ENCODE measurements around the gene RABAC1. TPM values are rescaled to one million over a fixed set of nuclear protein-coding genes. Genes with fewer than 3 reads are reported as not detected.

Gene RABAC1
- total and polyA plus RNA-seq, 2 donors (not counting 3 experiments of a cell fraction or from before 2014, with no cell fraction given) = 178 to 591 TPM

DNA sequence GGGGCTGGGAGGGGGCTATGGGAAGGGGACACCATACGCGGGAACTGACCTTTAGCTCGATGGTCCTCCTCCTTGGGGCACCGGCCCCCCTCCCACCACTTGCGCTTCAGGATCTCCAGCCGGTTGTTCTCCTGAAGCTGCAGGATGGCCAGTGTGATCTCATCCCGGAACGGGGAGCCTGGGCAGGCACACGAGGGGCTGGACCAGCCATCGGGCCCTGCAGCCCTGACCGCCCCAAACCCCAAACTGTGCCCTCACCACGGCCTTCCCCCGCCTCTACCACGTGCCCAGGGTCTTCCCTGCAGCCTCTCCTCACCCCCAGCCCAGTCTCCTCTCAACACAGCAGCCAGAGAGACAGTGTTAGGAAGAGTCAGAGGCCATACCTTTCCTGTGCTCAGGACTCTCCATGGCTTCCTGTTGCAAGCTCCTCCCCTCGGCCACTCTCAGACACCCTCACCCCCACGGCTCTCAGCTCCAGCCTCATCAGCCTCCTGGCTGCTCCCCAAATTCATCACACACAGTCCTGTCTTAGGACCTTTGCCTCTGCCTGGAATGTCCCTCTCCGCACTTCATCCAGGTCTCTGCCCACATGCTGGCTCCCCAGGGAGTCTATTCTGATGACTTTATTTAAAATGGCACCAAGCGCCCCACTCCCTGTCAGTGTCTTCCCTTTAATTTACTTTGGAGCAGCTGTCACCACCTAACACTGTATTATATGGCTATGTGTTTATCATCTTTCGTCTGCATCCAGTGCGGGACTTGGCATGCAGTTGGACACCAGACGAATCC, 44.6 kb upstream of the RABAC1 start:
- CTCF ChIA-PET = no interaction called here
- no TSS peak for BruUV-seq (replicated peaks)

DNA sequence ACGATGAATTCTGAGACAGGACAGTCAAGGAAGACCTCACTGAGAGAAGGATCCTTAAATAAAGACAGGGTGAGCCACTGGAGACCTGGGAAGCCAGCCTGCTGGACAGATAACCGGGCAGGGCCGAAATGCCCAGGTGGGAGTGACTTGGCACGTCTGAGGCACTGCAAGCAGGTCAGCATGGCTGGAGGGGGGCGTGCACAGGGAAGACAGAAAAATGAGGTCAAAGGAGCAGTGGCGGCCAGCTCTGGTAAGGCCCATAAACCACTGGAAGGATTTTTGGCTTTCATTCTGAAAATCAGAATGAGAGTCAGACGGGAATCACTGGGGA, 40.7 kb upstream of the RABAC1 start:
- H2AFZ ChIP-seq (ENCODE audit: low read depth, low read length) = no peak overlapping the region
- CTCF ChIA-PET = interaction anchor here (0.8 to 2.3 kb wide), 3 partner anchors 11 to 92 kb away, joined by 3 to 8 read pairs (median 4); no protein-coding TSS in a partner anchor
- H3K27me3 ChIP-seq (ENCODE audit: control insufficient read depth in 2 of 2, insufficient read depth in 2 of 2, low read length in 2 of 2) = peaks cover 19 to 30% of the 10 kb centered on the region in 2 experiments
- H3K4me3 ChIP-seq (replicated peaks in 1 of 3; ENCODE audit: insufficient read depth in 1 of 3, low read depth in 1 of 3, low read length in 3 of 3) = no peak overlapping the region
- FAIRE-seq = no peak
- no peaks in the 10 kb centered on the region for H3K79me2 ChIP-seq (ENCODE audit: control insufficient read depth, insufficient read depth, low read length)
- DNase-seq (ENCODE audit: low read depth, low spot score) = no peak
- H3K4me2 ChIP-seq (ENCODE audit: insufficient read depth, low read length) = no peak overlapping the region
- H3K36me3 ChIP-seq (ENCODE audit: control insufficient read depth in 2 of 2, extremely low read depth in 1 of 2, insufficient read depth in 2 of 2, low read length in 2 of 2) = no peaks in the 10 kb centered on the region
- no peak overlapping the region for H3K27ac ChIP-seq (ENCODE audit: insufficient read depth, low read depth, low read length)
- H3K4me1 ChIP-seq (ENCODE audit: control insufficient read depth, extremely low read depth, insufficient read depth, low read length) = no peaks in the 10 kb centered on the region
- dilution Hi-C loops (cut with MboI; ENCODE audit: extremely low pct_ligation_motif_present, low sequenced_read_pairs) = no loop called here
- POLR2A ChIA-PET = no interaction called here
- no peaks in the 10 kb centered on the region for H3K9me3 ChIP-seq (replicated peaks; ENCODE audit: control insufficient read depth, insufficient read depth, low read length)
- H3K9me1 ChIP-seq (replicated peaks; ENCODE audit: control insufficient read depth, extremely low read depth, insufficient read depth, low read length) = no peaks in the 10 kb centered on the region
- H4K20me1 ChIP-seq (replicated peaks; ENCODE audit: control insufficient read depth, extremely low read depth, insufficient read depth, low read length) = no peaks in the 10 kb centered on the region
- TF ChIP-seq FOS (IDR thresholded peaks at IDR 0.05; ENCODE audit: borderline replicate concordance, insufficient read depth, low read length) = no peak
- no peak for TF ChIP-seq GATA2 (IDR thresholded peaks at IDR 0.05; ENCODE audit: insufficient read depth, insufficient read length, low read depth, low read length)
- no peak for TF ChIP-seq POLR2AphosphoS5 (IDR thresholded peaks at IDR 0.05; ENCODE audit: insufficient read depth, low read depth, low read length)
- TF ChIP-seq, protein P1, sequence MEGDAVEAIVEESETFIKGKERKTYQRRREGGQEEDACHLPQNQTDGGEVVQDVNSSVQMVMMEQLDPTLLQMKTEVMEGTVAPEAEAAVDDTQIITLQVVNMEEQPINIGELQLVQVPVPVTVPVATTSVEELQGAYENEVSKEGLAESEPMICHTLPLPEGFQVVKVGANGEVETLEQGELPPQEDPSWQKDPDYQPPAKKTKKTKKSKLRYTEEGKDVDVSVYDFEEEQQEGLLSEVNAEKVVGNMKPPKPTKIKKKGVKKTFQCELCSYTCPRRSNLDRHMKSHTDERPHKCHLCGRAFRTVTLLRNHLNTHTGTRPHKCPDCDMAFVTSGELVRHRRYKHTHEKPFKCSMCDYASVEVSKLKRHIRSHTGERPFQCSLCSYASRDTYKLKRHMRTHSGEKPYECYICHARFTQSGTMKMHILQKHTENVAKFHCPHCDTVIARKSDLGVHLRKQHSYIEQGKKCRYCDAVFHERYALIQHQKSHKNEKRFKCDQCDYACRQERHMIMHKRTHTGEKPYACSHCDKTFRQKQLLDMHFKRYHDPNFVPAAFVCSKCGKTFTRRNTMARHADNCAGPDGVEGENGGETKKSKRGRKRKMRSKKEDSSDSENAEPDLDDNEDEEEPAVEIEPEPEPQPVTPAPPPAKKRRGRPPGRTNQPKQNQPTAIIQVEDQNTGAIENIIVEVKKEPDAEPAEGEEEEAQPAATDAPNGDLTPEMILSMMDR (IDR thresholded peaks at IDR 0.05; ENCODE audit: extremely low read depth in 1 of 2, insufficient read depth in 1 of 2, low read depth in 1 of 2, low read length in 2 of 2) = no peak
- TF ChIP-seq, protein P2, sequence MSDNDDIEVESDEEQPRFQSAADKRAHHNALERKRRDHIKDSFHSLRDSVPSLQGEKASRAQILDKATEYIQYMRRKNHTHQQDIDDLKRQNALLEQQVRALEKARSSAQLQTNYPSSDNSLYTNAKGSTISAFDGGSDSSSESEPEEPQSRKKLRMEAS (IDR thresholded peaks at IDR 0.05; ENCODE audit: insufficient read depth, insufficient read length) = no peak
- TF ChIP-seq JUN (IDR thresholded peaks at IDR 0.05; ENCODE audit: borderline replicate concordance, insufficient read depth, insufficient read length, low read depth) = no peak
- TF ChIP-seq EZH2 (IDR thresholded peaks at IDR 0.05; ENCODE audit: borderline replicate concordance, low read depth, low read length, severe bottlenecking) = no peak
- no peak for TF ChIP-seq POLR2A (IDR thresholded peaks at IDR 0.05; ENCODE audit: low read depth, low read length)
- TF ChIP-seq MYC (IDR thresholded peaks at IDR 0.05; ENCODE audit: low read depth, low read length) = no peak
- no TSS peak for BruUV-seq (replicated peaks)
- intact Hi-C loops (cut with micrococcal nuclease) = no loop called here
- no peak overlapping the region for H3K9ac ChIP-seq (replicated peaks; ENCODE audit: extremely low read depth, insufficient read depth, low read length)

More for the DNA sequence above, 44.6 kb upstream of the RABAC1 start:
- Histone ChIP-seq H3K4me3 (replicated peaks in 1 of 3; ENCODE audit: insufficient read depth in 1 of 3, low read depth in 1 of 3, low read length in 3 of 3) (no peak overlapping the region), H3K27me3 (ENCODE audit: control insufficient read depth in 2 of 2, insufficient read depth in 2 of 2, low read length in 2 of 2) (peaks cover 13 to 15% of the 10 kb centered on the region in 2 experiments), H2AFZ (ENCODE audit: low read depth, low read length) (no peak overlapping the region), H3K36me3 (ENCODE audit: control insufficient read depth in 2 of 2, extremely low read depth in 1 of 2, insufficient read depth in 2 of 2, low read length in 2 of 2) (no peaks in the 10 kb centered on the region), H3K9me3 (replicated peaks; ENCODE audit: control insufficient read depth, insufficient read depth, low read length) (no peaks in the 10 kb centered on the region), H3K27ac (ENCODE audit: insufficient read depth, low read depth, low read length) (no peak overlapping the region), H3K79me2 (ENCODE audit: control insufficient read depth, insufficient read depth, low read length) (no peaks in the 10 kb centered on the region), H3K4me2 (ENCODE audit: insufficient read depth, low read length) (no peak overlapping the region), H4K20me1 (replicated peaks; ENCODE audit: control insufficient read depth, extremely low read depth, insufficient read depth, low read length) (no peaks in the 10 kb centered on the region), H3K4me1 (ENCODE audit: control insufficient read depth, extremely low read depth, insufficient read depth, low read length) (no peaks in the 10 kb centered on the region), H3K9ac (replicated peaks; ENCODE audit: extremely low read depth, insufficient read depth, low read length) (no peak overlapping the region), H3K9me1 (replicated peaks; ENCODE audit: control insufficient read depth, extremely low read depth, insufficient read depth, low read length) (no peaks in the 10 kb centered on the region)
- TF ChIP-seq JUN (IDR thresholded peaks at IDR 0.05; ENCODE audit: borderline replicate concordance, insufficient read depth, insufficient read length, low read depth) (no peak), MYC (IDR thresholded peaks at IDR 0.05; ENCODE audit: low read depth, low read length) (no peak)
- TF ChIP-seq, protein P1 (IDR thresholded peaks at IDR 0.05; ENCODE audit: extremely low read depth in 1 of 2, insufficient read depth in 1 of 2, low read depth in 1 of 2, low read length in 2 of 2) = no peak
- DNase-seq (ENCODE audit: low read depth, low spot score) = no peak
- no peak for FAIRE-seq
- dilution Hi-C loops (cut with MboI; ENCODE audit: extremely low pct_ligation_motif_present, low sequenced_read_pairs) (no loop called here), intact Hi-C loops (cut with micrococcal nuclease) (no loop called here)
- POLR2A ChIA-PET = no interaction called here

All from endothelial cell of umbilical vein (primary cell).